Measurements from ENCODE around the gene TLE4.
"Not testable (repeated sequence)": the region's sequence is repeated elsewhere in the genome, so short reads cannot be mapped to it uniquely, and the experiment has no call there.

TLE4 gene

GRCh38 chr9:79623799-79624721, 52.3 kb downstream of the TLE4 start:
- H3K9ac ChIP-seq (ENCODE audit: low read depth, low read length), result no peak overlapping the region
- no peaks in the 10 kb centered on the region for H3K9me3 ChIP-seq (ENCODE audit: control insufficient read depth, insufficient read depth, low read length)
- H3K4me1 ChIP-seq (ENCODE audit: insufficient read depth, low read length), result peaks cover 9% of the 10 kb centered on the region; the same call in 1 of the 2 replicates
- no peaks in the 10 kb centered on the region for H3K36me3 ChIP-seq (ENCODE audit: insufficient read depth, low read length)

DNA sequence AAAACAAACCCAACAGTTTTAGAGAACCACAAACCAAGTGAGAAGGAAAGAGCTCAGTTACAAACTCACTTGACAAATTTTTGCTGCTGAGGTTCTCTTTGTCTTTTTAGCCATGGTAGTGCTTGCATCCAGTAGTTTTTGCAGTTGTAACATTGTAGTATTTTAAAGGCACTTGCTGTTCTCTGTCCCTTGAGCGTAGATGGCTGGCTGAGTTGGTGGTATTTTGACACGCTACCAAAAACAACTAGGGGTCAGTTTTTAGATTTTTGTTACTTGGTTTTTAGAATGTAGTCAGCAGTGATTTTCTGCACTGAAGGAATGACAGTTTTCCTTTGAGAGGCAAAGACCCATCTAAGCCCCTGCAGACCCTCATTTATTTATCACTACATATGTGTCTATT, 58.0 kb downstream of the TLE4 start:
- no peak overlapping the region for H3K9ac ChIP-seq (ENCODE audit: low read depth, low read length)
- no peaks in the 10 kb centered on the region for H3K36me3 ChIP-seq (ENCODE audit: insufficient read depth, low read length)
- H3K4me1 ChIP-seq (ENCODE audit: insufficient read depth, low read length), result no peaks in the 10 kb centered on the region
- H3K9me3 ChIP-seq (ENCODE audit: control insufficient read depth, insufficient read depth, low read length), result no peaks in the 10 kb centered on the region

GRCh38 chr9:79630521-79631403, 59.0 kb downstream of the TLE4 start:
- H3K9me3 ChIP-seq (ENCODE audit: control insufficient read depth, insufficient read depth, low read length), result no peaks in the 10 kb centered on the region
- H3K4me1 ChIP-seq (ENCODE audit: insufficient read depth, low read length), result no peaks in the 10 kb centered on the region
- H3K9ac ChIP-seq (ENCODE audit: low read depth, low read length), result no peak overlapping the region
- no peaks in the 10 kb centered on the region for H3K36me3 ChIP-seq (ENCODE audit: insufficient read depth, low read length)

GRCh38 chr9:79632060-79632459, 60.3 kb downstream of the TLE4 start:
- Histone ChIP-seq H3K9ac (ENCODE audit: low read depth, low read length) (no peak overlapping the region), H3K9me3 (ENCODE audit: control insufficient read depth, insufficient read depth, low read length) (no peaks in the 10 kb centered on the region), H3K36me3 (ENCODE audit: insufficient read depth, low read length) (no peaks in the 10 kb centered on the region), H3K4me1 (ENCODE audit: insufficient read depth, low read length) (no peaks in the 10 kb centered on the region)

DNA sequence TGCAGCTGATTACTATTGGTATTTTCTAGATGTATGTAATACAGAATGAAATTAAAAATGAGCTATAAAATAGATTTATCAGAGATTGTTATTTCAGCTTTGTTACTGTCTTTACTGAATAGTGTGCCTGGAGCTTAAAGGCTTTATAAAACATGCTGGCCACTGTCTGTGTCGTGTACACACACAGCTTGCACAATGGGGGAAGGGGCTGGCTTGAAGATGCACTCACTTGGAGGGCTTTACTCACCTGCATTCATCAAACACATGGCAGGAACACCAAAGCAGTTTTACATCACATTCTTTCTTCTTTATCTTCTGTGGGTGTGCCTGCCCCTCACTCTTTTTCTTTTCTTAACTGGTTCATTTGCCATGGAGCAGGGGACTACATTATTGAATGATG, 60.9 kb downstream of the TLE4 start:
- no peak overlapping the region for H3K9ac ChIP-seq (ENCODE audit: low read depth, low read length)

GRCh38 chr9:79633558-79633957, 61.8 kb downstream of the TLE4 start:
- Histone ChIP-seq H3K4me1 (ENCODE audit: insufficient read depth, low read length) (no peaks in the 10 kb centered on the region), H3K36me3 (ENCODE audit: insufficient read depth, low read length) (no peaks in the 10 kb centered on the region), H3K9ac (ENCODE audit: low read depth, low read length) (no peak overlapping the region), H3K9me3 (ENCODE audit: control insufficient read depth, insufficient read depth, low read length) (no peaks in the 10 kb centered on the region)

More for the DNA sequence above, 60.9 kb downstream of the TLE4 start:
- Histone ChIP-seq H3K36me3 (ENCODE audit: insufficient read depth, low read length) (no peaks in the 10 kb centered on the region), H3K4me1 (ENCODE audit: insufficient read depth, low read length) (no peaks in the 10 kb centered on the region), H3K9me3 (ENCODE audit: control insufficient read depth, insufficient read depth, low read length) (no peaks in the 10 kb centered on the region)

GRCh38 chr9:79637177-79637925, 65.6 kb downstream of the TLE4 start:
- H3K9ac ChIP-seq (ENCODE audit: low read depth, low read length), result no peak overlapping the region
- no peaks in the 10 kb centered on the region for H3K4me1 ChIP-seq (ENCODE audit: insufficient read depth, low read length)
- H3K9me3 ChIP-seq (ENCODE audit: control insufficient read depth, insufficient read depth, low read length), result no peaks in the 10 kb centered on the region
- H3K36me3 ChIP-seq (ENCODE audit: insufficient read depth, low read length), result no peaks in the 10 kb centered on the region

DNA sequence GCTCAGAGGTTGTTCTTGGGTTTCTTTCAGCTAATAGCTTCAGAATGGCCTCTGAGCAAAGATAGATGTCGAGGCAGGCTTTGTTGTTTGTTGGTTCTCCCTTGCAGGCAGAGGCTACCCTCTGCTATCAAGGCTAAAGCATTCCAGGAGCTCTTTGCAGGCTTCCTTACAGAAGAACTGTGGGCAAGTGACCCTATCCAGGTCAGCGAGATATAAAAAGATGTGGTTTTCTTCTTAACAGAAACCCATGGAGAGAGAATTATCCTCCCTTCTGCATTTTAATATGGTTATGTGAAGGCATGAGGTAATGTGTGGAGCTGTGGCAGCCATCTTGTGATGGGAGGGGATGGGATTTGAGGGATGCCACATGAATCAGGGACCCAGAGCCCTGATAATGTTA, 67.0 kb downstream of the TLE4 start:
- H3K4me1 ChIP-seq (ENCODE audit: insufficient read depth, low read length), result no peaks in the 10 kb centered on the region
- H3K9me3 ChIP-seq (ENCODE audit: control insufficient read depth, insufficient read depth, low read length), result no peaks in the 10 kb centered on the region; the same call in 1 of the 2 replicates
- H3K36me3 ChIP-seq (ENCODE audit: insufficient read depth, low read length), result no peaks in the 10 kb centered on the region
- no peak overlapping the region for H3K9ac ChIP-seq (ENCODE audit: low read depth, low read length)

GRCh38 chr9:79639354-79639753, 67.6 kb downstream of the TLE4 start:
- H3K9me3 ChIP-seq (ENCODE audit: control insufficient read depth, insufficient read depth, low read length), result no peaks in the 10 kb centered on the region; the same call in 1 of the 2 replicates
- H3K9ac ChIP-seq (ENCODE audit: low read depth, low read length), result no peak overlapping the region
- no peaks in the 10 kb centered on the region for H3K36me3 ChIP-seq (ENCODE audit: insufficient read depth, low read length)
- no peaks in the 10 kb centered on the region for H3K4me1 ChIP-seq (ENCODE audit: insufficient read depth, low read length)

- H3K9me3 ChIP-seq (ENCODE audit: control insufficient read depth, insufficient read depth, low read length); H3K36me3 ChIP-seq (ENCODE audit: insufficient read depth, low read length): not testable (repeated sequence)
These were observed 68.3 kb downstream of the TLE4 start for GRCh38 chr9:79640067-79640466.

GRCh38 chr9:79641070-79641469, 69.3 kb downstream of the TLE4 start:
- Histone ChIP-seq H3K9ac (ENCODE audit: low read depth, low read length) (no peak overlapping the region), H3K36me3 (ENCODE audit: insufficient read depth, low read length) (no peaks in the 10 kb centered on the region), H3K4me1 (ENCODE audit: insufficient read depth, low read length) (no peaks in the 10 kb centered on the region), H3K9me3 (ENCODE audit: control insufficient read depth, insufficient read depth, low read length) (no peaks in the 10 kb centered on the region; the same call in 1 of the 2 replicates)

More at GRCh38 chr9:79640067-79640466, 68.3 kb downstream of the TLE4 start:
- not testable (repeated sequence) for H3K4me1 ChIP-seq (ENCODE audit: insufficient read depth, low read length); H3K9ac ChIP-seq (ENCODE audit: low read depth, low read length)

DNA sequence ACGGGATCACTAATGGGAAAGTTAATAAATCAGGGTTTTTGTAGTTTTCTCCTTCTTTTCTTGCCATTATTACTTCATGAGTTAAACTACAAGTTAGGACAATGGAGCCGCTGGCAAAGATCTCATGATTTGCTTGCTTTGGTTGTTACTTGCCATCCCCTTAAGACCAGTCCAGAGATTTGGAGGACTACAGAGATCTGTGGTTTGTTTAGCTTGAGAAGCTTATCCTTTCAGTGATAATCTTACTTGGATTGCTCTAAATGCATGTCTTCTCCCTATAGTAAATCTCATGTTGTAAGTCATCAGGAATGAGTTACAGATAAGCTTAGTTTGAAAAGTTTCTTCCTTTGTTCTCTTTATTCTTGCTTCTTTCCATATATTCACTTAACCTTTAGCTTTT, 70.9 kb downstream of the TLE4 start:
- H3K9ac ChIP-seq (ENCODE audit: low read depth, low read length), result no peak overlapping the region
- no peaks in the 10 kb centered on the region for H3K36me3 ChIP-seq (ENCODE audit: insufficient read depth, low read length)
- H3K9me3 ChIP-seq (ENCODE audit: control insufficient read depth, insufficient read depth, low read length), result no peaks in the 10 kb centered on the region; the same call in 1 of the 2 replicates
- H3K4me1 ChIP-seq (ENCODE audit: insufficient read depth, low read length), result no peaks in the 10 kb centered on the region

DNA sequence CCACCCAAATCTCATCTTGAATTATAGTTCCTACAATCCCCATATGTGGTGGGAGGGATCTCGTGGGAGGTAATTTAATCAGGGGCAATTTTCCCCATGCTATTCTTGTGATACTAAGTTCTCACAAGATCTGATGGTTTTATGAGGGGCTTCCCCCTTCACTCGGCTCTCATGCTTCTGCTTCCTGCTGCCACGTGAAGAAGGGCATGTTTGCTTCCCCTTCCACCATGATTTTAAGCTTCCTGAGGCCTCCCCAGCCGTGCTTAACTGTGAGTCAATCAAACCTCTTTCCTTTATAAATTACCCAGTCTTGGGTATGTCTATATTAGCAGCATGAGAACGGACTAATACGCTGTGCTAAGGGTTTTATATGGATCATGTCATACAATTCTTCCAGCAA, 72.3 kb downstream of the TLE4 start:
- no peak overlapping the region for H3K9ac ChIP-seq (ENCODE audit: low read depth, low read length)
- no peaks in the 10 kb centered on the region for H3K4me1 ChIP-seq (ENCODE audit: insufficient read depth, low read length)
- no peaks in the 10 kb centered on the region for H3K36me3 ChIP-seq (ENCODE audit: insufficient read depth, low read length)
- H3K9me3 ChIP-seq (ENCODE audit: control insufficient read depth, insufficient read depth, low read length), result no peaks in the 10 kb centered on the region; the same call in 1 of the 2 replicates

- H3K9ac ChIP-seq (ENCODE audit: low read depth, low read length), result no peak overlapping the region
- no peaks in the 10 kb centered on the region for H3K36me3 ChIP-seq (ENCODE audit: insufficient read depth, low read length)
- no peaks in the 10 kb centered on the region for H3K4me1 ChIP-seq (ENCODE audit: insufficient read depth, low read length)
- H3K9me3 ChIP-seq (ENCODE audit: control insufficient read depth, insufficient read depth, low read length), result no peaks in the 10 kb centered on the region; the same call in 1 of the 2 replicates
These were observed 72.8 kb downstream of the TLE4 start for GRCh38 chr9:79644601-79645000.
